Stimulated activated CD4-positive, alpha-beta T cell treated with anti-CD3 and anti-CD28 coated beads, TNF-alpha, amount 100 ng/mL, for 1 hour (primary cell): ENCODE measurements around the gene PODXL.
A peak's percentile ranks its signal among the peaks of the same experiment; 100 is the strongest.
"Not testable (repeated sequence)": the region's sequence is repeated elsewhere in the genome, so short reads cannot be mapped to it uniquely, and the experiment has no call there.

Experiments used
- DNase-seq, 3 donors: peaks; one replicate each; pipeline ENCODE4 v3.0.0-alpha.2; 2020; ENCODE audit warnings: low read depth in 3 of 3, low spot score in 1 of 3

The PODXL gene

GRCh38 chr7:131511774-131512535 is 44.5 kb downstream of the PODXL start:
- DNase-seq, result no peak

GRCh38 chr7:131511071-131511470 is 45.4 kb downstream of the PODXL start:
- DNase-seq, result no peak

- no peak for DNase-seq
Measured at GRCh38 chr7:131509781-131510180, 46.6 kb downstream of the PODXL start.

- no peak for DNase-seq
Measured at GRCh38 chr7:131508754-131509486, 47.5 kb downstream of the PODXL start.

- peak; percentile 37 to 79 (median 49) for DNase-seq
Measured at GRCh38 chr7:131507592-131508331, 48.7 kb downstream of the PODXL start.

- no peak for DNase-seq
Measured at GRCh38 chr7:131506597-131506996, 49.8 kb downstream of the PODXL start.

- DNase-seq, result no peak
Measured at GRCh38 chr7:131505636-131506557, 50.5 kb downstream of the PODXL start.

GRCh38 chr7:131505037-131505620 is 51.3 kb downstream of the PODXL start:
- DNase-seq, result not testable (repeated sequence)

- DNase-seq, result no peak
Measured at GRCh38 chr7:131504157-131504899, 52.1 kb downstream of the PODXL start.

GRCh38 chr7:131503639-131504038 is 52.8 kb downstream of the PODXL start:
- no peak for DNase-seq

GRCh38 chr7:131502810-131503508 is 53.5 kb downstream of the PODXL start:
- DNase-seq, result no peak

GRCh38 chr7:131501930-131502685 is 54.3 kb downstream of the PODXL start:
- no peak for DNase-seq

GRCh38 chr7:131501422-131501821 is 55.0 kb downstream of the PODXL start:
- DNase-seq, result no peak

GRCh38 chr7:131500357-131500756 is 56.1 kb downstream of the PODXL start:
- DNase-seq, result no peak

GRCh38 chr7:131499801-131500200 is 56.6 kb downstream of the PODXL start:
- no peak for DNase-seq

- no peak for DNase-seq
Measured at GRCh38 chr7:131498237-131498885, 58.1 kb downstream of the PODXL start.

- no peak for DNase-seq
Measured at GRCh38 chr7:131497454-131497853, 59.0 kb downstream of the PODXL start.
